Neural cell (in vitro differentiated cells): ENCODE measurements around the gene TAGAP.

Experiments
- EP300 ChIP-seq: fragments of 450-650 bp; conservative IDR thresholded peaks from 2 replicates; pipeline ENCODE4 v1.6.1; 2014; ENCODE audit warnings: antibody characterized with exemption, mild to moderate bottlenecking, moderate library complexity; ENCODE audit not compliant: poor library complexity, severe bottlenecking
- EZH2 ChIP-seq: fragments of 200-600, 300-800 bp; shearing (Covaris generic), sonication (generic); IDR thresholded peaks from 2 replicates; pipeline ENCODE4 v1.6.1; 2014; ENCODE audit warnings: antibody characterized with exemption, low read length, borderline replicate concordance, mild to moderate bottlenecking; ENCODE audit not compliant: insufficient read depth, poor library complexity, severe bottlenecking
- MXI1 ChIP-seq: fragments of 450-650 bp; conservative IDR thresholded peaks from 2 replicates; pipeline ENCODE4 v1.6.1; 2014; ENCODE audit warnings: antibody characterized with exemption, mild to moderate bottlenecking; ENCODE audit not compliant: poor library complexity, severe bottlenecking
- POLR2AphosphoS5 ChIP-seq: IDR thresholded peaks from 2 replicates; pipeline ENCODE4 v1.6.1; 2012
- RAD21 ChIP-seq: fragments of 450-650 bp; conservative IDR thresholded peaks from 2 replicates; pipeline ENCODE4 v1.6.1; 2014; ENCODE audit warnings: antibody characterized with exemption, mild to moderate bottlenecking, moderate library complexity
- SMC3 ChIP-seq: fragments of 450-650 bp; conservative IDR thresholded peaks from 2 replicates; pipeline ENCODE4 v1.6.1; 2014; ENCODE audit warnings: antibody characterized with exemption, mild to moderate bottlenecking, moderate library complexity; ENCODE audit not compliant: poor library complexity
- TAF1 ChIP-seq: IDR thresholded peaks from 2 replicates; pipeline ENCODE4 v1.6.1; 2012; ENCODE audit warnings: low read depth
- TF ChIP-seq, protein P1 (sequence below): fragments of 450-650 bp; IDR thresholded peaks from 2 replicates; pipeline ENCODE4 v1.5.1; 2014; ENCODE audit warnings: antibody characterized with exemption, mild to moderate bottlenecking, moderate library complexity; ENCODE audit not compliant: poor library complexity, severe bottlenecking
- TF ChIP-seq, protein P2 (sequence below): IDR thresholded peaks from 2 replicates; pipeline ENCODE4 v1.6.1; 2012; ENCODE audit warnings: borderline replicate concordance

DNA sequence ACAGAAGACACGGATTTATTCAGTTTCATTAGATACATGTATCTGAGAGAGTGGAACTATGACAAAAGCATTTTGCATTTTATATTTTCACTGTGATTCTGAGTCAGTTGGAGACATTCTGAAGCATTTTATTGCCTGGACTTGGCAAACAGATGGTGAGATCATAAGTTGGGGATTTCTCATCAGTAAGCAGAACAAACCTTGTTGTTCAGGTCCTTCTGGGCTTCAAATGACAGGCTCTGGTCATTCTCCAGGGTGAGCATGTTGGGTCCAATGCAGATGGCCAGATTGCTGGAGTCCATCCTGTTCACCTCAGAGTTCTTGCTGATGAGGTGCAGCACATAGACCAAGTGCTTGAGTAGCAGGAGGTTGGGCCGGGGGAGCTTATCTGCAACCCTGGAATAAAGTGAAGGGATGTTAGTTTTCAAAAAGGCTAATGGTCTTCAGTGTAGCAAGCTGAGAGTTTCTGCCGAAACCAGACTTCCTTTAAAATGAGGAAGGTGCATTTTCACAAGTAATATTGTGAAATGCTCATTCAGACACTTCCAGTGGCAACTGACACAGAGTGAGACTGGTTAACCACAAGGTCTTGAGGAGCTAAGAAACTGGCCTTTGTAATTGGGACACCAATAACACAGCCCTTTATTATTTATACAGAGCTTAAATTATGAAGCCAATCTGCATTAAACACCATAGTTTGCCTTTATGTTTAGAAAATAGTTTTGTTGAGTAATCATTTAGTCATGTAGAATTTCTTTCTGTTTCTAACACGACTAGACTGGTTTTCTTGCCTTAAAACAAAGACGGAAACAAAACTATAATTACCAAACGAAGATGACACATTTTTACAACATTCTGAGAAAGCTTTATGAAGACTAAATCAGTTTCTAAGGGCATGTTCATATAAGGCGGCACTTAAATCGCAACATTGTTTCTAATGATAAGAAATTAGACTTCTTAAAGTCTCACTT, 5.6 kb downstream of the TAGAP start:
- TF ChIP-seq, protein P1, sequence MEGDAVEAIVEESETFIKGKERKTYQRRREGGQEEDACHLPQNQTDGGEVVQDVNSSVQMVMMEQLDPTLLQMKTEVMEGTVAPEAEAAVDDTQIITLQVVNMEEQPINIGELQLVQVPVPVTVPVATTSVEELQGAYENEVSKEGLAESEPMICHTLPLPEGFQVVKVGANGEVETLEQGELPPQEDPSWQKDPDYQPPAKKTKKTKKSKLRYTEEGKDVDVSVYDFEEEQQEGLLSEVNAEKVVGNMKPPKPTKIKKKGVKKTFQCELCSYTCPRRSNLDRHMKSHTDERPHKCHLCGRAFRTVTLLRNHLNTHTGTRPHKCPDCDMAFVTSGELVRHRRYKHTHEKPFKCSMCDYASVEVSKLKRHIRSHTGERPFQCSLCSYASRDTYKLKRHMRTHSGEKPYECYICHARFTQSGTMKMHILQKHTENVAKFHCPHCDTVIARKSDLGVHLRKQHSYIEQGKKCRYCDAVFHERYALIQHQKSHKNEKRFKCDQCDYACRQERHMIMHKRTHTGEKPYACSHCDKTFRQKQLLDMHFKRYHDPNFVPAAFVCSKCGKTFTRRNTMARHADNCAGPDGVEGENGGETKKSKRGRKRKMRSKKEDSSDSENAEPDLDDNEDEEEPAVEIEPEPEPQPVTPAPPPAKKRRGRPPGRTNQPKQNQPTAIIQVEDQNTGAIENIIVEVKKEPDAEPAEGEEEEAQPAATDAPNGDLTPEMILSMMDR: no peak
- TF ChIP-seq EP300: no peak
- no peak for TF ChIP-seq POLR2AphosphoS5
- TF ChIP-seq TAF1: no peak
- TF ChIP-seq EZH2: no peak
- no peak for TF ChIP-seq SMC3
- no peak for TF ChIP-seq RAD21
- TF ChIP-seq, protein P2, sequence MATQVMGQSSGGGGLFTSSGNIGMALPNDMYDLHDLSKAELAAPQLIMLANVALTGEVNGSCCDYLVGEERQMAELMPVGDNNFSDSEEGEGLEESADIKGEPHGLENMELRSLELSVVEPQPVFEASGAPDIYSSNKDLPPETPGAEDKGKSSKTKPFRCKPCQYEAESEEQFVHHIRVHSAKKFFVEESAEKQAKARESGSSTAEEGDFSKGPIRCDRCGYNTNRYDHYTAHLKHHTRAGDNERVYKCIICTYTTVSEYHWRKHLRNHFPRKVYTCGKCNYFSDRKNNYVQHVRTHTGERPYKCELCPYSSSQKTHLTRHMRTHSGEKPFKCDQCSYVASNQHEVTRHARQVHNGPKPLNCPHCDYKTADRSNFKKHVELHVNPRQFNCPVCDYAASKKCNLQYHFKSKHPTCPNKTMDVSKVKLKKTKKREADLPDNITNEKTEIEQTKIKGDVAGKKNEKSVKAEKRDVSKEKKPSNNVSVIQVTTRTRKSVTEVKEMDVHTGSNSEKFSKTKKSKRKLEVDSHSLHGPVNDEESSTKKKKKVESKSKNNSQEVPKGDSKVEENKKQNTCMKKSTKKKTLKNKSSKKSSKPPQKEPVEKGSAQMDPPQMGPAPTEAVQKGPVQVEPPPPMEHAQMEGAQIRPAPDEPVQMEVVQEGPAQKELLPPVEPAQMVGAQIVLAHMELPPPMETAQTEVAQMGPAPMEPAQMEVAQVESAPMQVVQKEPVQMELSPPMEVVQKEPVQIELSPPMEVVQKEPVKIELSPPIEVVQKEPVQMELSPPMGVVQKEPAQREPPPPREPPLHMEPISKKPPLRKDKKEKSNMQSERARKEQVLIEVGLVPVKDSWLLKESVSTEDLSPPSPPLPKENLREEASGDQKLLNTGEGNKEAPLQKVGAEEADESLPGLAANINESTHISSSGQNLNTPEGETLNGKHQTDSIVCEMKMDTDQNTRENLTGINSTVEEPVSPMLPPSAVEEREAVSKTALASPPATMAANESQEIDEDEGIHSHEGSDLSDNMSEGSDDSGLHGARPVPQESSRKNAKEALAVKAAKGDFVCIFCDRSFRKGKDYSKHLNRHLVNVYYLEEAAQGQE: no peak
- no peak for TF ChIP-seq MXI1
